HepG2 (cell line): ENCODE results near the gene SHTN1. TPM values are rescaled to one million over a fixed set of nuclear protein-coding genes. Genes with fewer than 3 reads are reported as not detected.
A peak's percentile ranks its signal among the peaks of the same experiment; 100 is the strongest.

Source experiments
- FOXA3 ChIP-seq: IDR thresholded peaks from 2 replicates; pipeline ENCODE4 v1.6.1; 2016; ENCODE audit warnings: missing genetic modification reagents, missing compliant biosample characterization
- FOXO4 ChIP-seq: sonication (generic); formaldehyde crosslinking; conservative IDR thresholded peaks from 2 replicates; pipeline ENCODE4 v1.8.1; 2023; ENCODE audit warnings: missing genetic modification reagents
- GATAD1 ChIP-seq: IDR thresholded peaks from 2 replicates; pipeline ENCODE4 v1.6.1; 2016; ENCODE audit warnings: missing genetic modification reagents, missing compliant biosample characterization
- KDM4B ChIP-seq: sonication (generic); formaldehyde crosslinking; IDR thresholded peaks from 2 replicates; pipeline ENCODE4 v1.4.0; 2020; ENCODE audit warnings: missing genetic modification reagents
- MATR3 ChIP-seq: sonication (generic); formaldehyde crosslinking; IDR thresholded peaks from 2 replicates; pipeline ENCODE4 v1.4.0; 2020; ENCODE audit warnings: missing genetic modification reagents
- NR2C2 ChIP-seq: sonication (generic); formaldehyde crosslinking; IDR thresholded peaks from 2 replicates; pipeline ENCODE4 v1.4.0; 2020; ENCODE audit warnings: missing genetic modification reagents, mild to moderate bottlenecking, moderate library complexity, borderline replicate concordance
- PHF20 ChIP-seq: sonication (generic); formaldehyde crosslinking; IDR thresholded peaks from 2 replicates; pipeline ENCODE4 v1.5.0; 2020; ENCODE audit warnings: mild to moderate bottlenecking, missing genetic modification reagents
- REPIN1 ChIP-seq: sonication (generic); formaldehyde crosslinking; IDR thresholded peaks from 2 replicates; pipeline ENCODE4 v1.8.0; 2022; ENCODE audit warnings: missing genetic modification reagents, low read depth, mild to moderate bottlenecking, borderline replicate concordance
- SAP130 ChIP-seq: IDR thresholded peaks from 2 replicates; pipeline ENCODE4 v1.6.1; 2016; ENCODE audit warnings: low read depth
- SATB2 ChIP-seq: sonication (generic); formaldehyde crosslinking; IDR thresholded peaks from 2 replicates; pipeline ENCODE4 v1.5.0; 2020; ENCODE audit warnings: missing genetic modification reagents
- SP1 ChIP-seq, 2 experiments: fragments of 450-650 bp in 1 of 2; sonication (generic) in 1 of 2; formaldehyde crosslinking in 1 of 2; IDR thresholded peaks; 2 replicates each; pipeline versions ENCODE4 v1.4.0 to v1.6.1; 2016 to 2020; ENCODE audit warnings: missing genetic modification reagents in 1 of 2
- SP4 ChIP-seq: sonication (generic); formaldehyde crosslinking; IDR thresholded peaks from 2 replicates; pipeline ENCODE4 v1.8.1; 2023; ENCODE audit warnings: mild to moderate bottlenecking, missing genetic modification reagents
- STAG1 ChIP-seq: sonication (generic); formaldehyde crosslinking; IDR thresholded peaks from 2 replicates; pipeline ENCODE4 v1.4.0; 2020; ENCODE audit warnings: missing genetic modification reagents
- TEAD3 ChIP-seq: optimal IDR thresholded peaks from 2 replicates; pipeline ENCODE3; 2016; ENCODE audit warnings: borderline replicate concordance
- TMF1 ChIP-seq: sonication (generic); formaldehyde crosslinking; IDR thresholded peaks from 2 replicates; pipeline ENCODE4 v1.8.1; 2022; ENCODE audit warnings: low read depth, missing genetic modification reagents
- ZBTB2 ChIP-seq: sonication (generic); formaldehyde crosslinking; IDR thresholded peaks from 2 replicates; pipeline ENCODE4 v1.8.0; 2022; ENCODE audit warnings: low read depth, missing genetic modification reagents
- ZNF224 ChIP-seq: sonication (generic); formaldehyde crosslinking; IDR thresholded peaks from 2 replicates; pipeline ENCODE4 v1.5.0; 2020; ENCODE audit warnings: mild to moderate bottlenecking, missing genetic modification reagents
- ZNF510 ChIP-seq: sonication (generic); formaldehyde crosslinking; IDR thresholded peaks from 2 replicates; pipeline ENCODE4 v1.4.0; 2020; ENCODE audit warnings: low read depth, mild to moderate bottlenecking, missing genetic modification reagents
- ZNF546 ChIP-seq: sonication (generic); formaldehyde crosslinking; conservative IDR thresholded peaks from 2 replicates; pipeline ENCODE4 v1.8.1; 2023; ENCODE audit warnings: mild to moderate bottlenecking, missing genetic modification reagents
- ZNF557 ChIP-seq: sonication (generic); formaldehyde crosslinking; IDR thresholded peaks from 2 replicates; pipeline ENCODE4 v1.4.0; 2020; ENCODE audit warnings: missing genetic modification reagents
- ZNF781 ChIP-seq: sonication (generic); formaldehyde crosslinking; IDR thresholded peaks from 2 replicates; pipeline ENCODE4 v1.5.1; 2020; ENCODE audit warnings: borderline replicate concordance, mild to moderate bottlenecking, missing genetic modification reagents; ENCODE audit errors: not compliant biosample characterization
- ZZZ3 ChIP-seq: sonication (generic); formaldehyde crosslinking; IDR thresholded peaks from 2 replicates; pipeline ENCODE4 v1.4.0; 2020; ENCODE audit warnings: missing genetic modification reagents, mild to moderate bottlenecking, borderline replicate concordance
- polyA plus RNA-seq, 8 experiments: library from polyadenylated mRNA; depleted of rRNA in 3 of 8; stranded (reverse) in 7 of 8; unstranded in 1 of 8; fragments of >200 nt; fragmentation: Illumina TruSeq in 4 of 8; extraction: Trizol in 4 of 8; gene quantifications; 2 replicates each; pipeline versions ENCODE4 v1.2.1 to v1.2.3, GENCODE V29; 2011 to 2016; ENCODE audit warnings: low read depth in 4 of 8, missing spikeins in 1 of 8, mixed read lengths in 1 of 8; ENCODE audit not compliant: insufficient read depth in 1 of 8
- total RNA-seq, 5 experiments: library from RNA; depleted of rRNA; stranded (reverse); fragments of >200 nt; fragmentation: Illumina TruSeq; extraction: Trizol; gene quantifications; 2 replicates each; pipeline ENCODE4 v1.2.3, GENCODE V29; 2016; ENCODE audit warnings: low read depth in 1 of 5
- TF ChIP-seq, protein P1 (sequence below): sonication (generic); formaldehyde crosslinking; IDR thresholded peaks from 2 replicates; pipeline ENCODE4 v1.8.0; 2022; ENCODE audit warnings: mild to moderate bottlenecking, missing genetic modification reagents; ENCODE audit not compliant: insufficient replicate concordance
- TF ChIP-seq, protein P2 (sequence below): sonication (generic); formaldehyde crosslinking; IDR thresholded peaks from 2 replicates; pipeline ENCODE4 v1.4.0; 2020; ENCODE audit warnings: missing genetic modification reagents

Gene SHTN1
- total and polyA plus RNA-seq, 2 of the 13 experiments (the other 11 are each of a cell fraction or from before 2014, with no cell fraction given) = 11.3 to 15.6 TPM

DNA sequence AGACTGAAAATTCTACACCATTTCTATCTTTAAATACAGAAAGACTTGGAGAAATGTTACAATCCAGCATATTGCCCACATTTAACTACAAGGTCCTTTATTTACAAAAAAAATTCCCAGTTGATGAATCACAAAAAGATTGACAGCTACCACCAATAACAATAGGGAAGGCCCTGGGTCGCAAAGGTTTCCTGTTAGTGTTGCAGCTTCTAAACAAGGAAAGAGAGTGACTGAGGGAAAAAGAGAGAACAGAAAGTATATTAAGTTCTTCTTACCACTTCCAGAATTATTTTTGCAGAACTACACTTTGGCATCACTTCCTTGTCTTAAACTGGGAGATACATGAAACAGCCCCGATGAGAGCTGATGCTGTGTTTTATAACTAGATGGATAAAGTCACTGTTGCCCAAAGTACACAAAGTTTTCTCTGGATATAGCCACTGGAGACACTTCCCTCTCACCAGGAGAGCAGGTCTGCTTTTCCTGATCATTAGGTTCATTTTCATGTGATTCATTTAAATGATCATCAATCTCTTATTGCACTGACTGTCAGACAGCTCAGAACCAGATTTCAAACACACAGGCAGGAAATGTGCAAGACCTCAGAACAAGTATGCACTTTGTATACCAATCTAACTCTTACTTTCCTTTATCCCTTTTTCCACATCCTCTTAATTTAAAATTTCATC lies 57.0 kb downstream of the SHTN1 start (continued):
- TF ChIP-seq FOXO4 (CRISPR knock-in tag) (no peak), ZNF781 (CRISPR knock-in tag) (no peak), SP4 (CRISPR knock-in tag) (no peak), SAP130 (CRISPR knock-in tag) (0 out of 2 replicates have a peak, but pooled peaks have one; percentile 25), GATAD1 (no peak), SATB2 (no peak), REPIN1 (CRISPR knock-in tag) (no peak), STAG1 (CRISPR knock-in tag) (no peak), KDM4B (no peak), TMF1 (CRISPR knock-in tag) (no peak), PHF20 (CRISPR knock-in tag) (no peak), NR2C2 (no peak), FOXA3 (CRISPR knock-in tag) (peak; percentile 64), ZNF224 (CRISPR knock-in tag) (no peak), ZNF510 (CRISPR knock-in tag) (no peak), ZNF546 (CRISPR knock-in tag) (no peak), SP1 (IDR thresholded peaks at IDR 0.05) (no peak), SP1 (CRISPR knock-in tag; IDR thresholded peaks at IDR 0.05) (no peak), MATR3 (CRISPR knock-in tag) (no peak), TEAD3 (CRISPR knock-in tag) (peak; percentile 54), ZBTB2 (no peak), ZZZ3 (no peak), ZNF557 (CRISPR knock-in tag) (no peak)
- TF ChIP-seq, protein P1, sequence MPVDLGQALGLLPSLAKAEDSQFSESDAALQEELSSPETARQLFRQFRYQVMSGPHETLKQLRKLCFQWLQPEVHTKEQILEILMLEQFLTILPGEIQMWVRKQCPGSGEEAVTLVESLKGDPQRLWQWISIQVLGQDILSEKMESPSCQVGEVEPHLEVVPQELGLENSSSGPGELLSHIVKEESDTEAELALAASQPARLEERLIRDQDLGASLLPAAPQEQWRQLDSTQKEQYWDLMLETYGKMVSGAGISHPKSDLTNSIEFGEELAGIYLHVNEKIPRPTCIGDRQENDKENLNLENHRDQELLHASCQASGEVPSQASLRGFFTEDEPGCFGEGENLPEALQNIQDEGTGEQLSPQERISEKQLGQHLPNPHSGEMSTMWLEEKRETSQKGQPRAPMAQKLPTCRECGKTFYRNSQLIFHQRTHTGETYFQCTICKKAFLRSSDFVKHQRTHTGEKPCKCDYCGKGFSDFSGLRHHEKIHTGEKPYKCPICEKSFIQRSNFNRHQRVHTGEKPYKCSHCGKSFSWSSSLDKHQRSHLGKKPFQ (CRISPR knock-in tag) = no peak
- TF ChIP-seq, protein P2, sequence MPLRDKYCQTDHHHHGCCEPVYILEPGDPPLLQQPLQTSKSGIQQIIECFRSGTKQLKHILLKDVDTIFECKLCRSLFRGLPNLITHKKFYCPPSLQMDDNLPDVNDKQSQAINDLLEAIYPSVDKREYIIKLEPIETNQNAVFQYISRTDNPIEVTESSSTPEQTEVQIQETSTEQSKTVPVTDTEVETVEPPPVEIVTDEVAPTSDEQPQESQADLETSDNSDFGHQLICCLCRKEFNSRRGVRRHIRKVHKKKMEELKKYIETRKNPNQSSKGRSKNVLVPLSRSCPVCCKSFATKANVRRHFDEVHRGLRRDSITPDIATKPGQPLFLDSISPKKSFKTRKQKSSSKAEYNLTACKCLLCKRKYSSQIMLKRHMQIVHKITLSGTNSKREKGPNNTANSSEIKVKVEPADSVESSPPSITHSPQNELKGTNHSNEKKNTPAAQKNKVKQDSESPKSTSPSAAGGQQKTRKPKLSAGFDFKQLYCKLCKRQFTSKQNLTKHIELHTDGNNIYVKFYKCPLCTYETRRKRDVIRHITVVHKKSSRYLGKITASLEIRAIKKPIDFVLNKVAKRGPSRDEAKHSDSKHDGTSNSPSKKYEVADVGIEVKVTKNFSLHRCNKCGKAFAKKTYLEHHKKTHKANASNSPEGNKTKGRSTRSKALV (CRISPR knock-in tag) = no peak
